Smooth muscle cell of the coronary artery (primary cell): ENCODE data around the gene AVL9. TPM values are rescaled to one million over a fixed set of nuclear protein-coding genes. Genes with fewer than 3 reads are reported as not detected.

Source experiments
- total RNA-seq: library from RNA; depleted of rRNA; stranded (reverse); fragments of >200 nt; gene quantifications from 2 replicates; pipeline ENCODE4 v1.2.3, GENCODE V29; 2014; ENCODE audit warnings: low replicate concordance

Gene AVL9
- total RNA-seq, result 19.5 and 23.9 TPM in 2 replicates

DNA sequence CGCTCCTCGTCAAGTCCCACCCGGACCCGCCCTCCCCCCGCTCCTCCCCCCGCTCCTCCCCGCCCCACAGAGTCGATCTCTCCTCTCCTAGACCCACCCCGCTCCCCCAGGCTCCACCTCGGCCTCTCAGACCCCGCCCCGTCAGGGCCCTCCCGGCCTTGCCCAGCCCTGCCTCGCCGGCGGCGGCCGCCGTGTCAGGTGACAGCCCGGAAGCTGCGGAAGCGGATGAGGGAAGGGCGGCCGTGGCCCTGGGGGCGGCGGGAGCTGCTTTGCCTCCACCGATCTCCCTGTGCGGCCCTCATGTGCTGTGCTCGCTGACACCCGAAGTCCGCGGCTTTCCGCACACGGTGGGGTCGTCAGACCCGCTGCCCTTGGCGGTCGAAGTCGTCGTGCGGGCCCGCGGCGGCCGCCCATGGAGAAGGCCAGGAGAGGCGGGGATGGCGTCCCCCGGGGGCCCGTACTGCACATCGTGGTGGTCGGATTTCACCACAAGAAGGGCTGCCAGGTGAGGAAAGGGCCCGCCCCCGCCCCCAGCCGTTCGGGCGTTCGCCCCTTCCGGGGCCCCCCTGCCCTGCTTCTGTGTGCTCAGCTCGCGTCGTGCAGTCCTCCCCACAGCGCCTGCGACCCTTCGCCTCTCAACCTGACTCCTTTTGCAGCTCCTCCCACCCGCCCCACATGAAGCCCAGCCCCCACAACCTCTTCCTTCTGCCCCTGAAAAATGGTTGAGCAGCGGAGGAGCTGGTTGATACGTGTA is at the start of gene AVL9:
TSS of gene AVL9 (plus strand) at position 192 of the 754 bp plus-strand sequence. CDS start at position 413, 221 bp downstream.

DNA sequence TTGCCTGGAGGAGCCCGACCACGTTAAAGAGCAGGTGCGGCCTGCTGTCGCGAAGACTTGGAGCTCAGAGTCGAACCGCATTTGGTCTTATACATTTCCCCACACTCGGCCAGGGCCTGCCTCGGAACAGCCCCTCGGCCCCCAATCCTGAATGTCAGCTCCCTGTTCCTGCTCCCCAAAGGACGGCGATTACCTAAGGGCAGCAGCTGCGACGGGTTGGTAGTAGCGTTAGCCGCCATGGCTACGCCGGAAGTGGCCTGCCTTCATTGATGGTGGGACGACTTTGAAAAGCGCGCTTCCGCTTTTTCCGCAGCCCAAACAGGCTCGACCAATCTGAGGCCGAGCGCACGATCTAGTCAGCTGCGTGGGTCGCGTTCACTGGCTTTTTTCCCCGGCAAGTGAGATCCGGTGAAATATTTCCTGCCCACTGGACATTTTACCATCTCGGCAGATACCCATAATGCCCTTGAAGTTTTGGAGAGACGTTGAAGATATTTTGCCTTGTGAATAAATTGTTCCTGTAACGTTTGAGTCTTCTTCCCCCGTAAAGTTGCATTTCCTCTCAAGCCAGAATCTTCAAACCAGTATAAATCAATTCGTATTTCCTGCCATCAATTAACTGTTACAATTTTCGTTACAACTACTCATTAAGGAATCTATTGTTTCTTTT is 5.0 kb upstream of the AVL9 start, which contains the start of gene LSM5:
TSS of gene LSM5 (minus strand) at position 254 of the 670 bp plus-strand sequence. CDS start at position 239, 15 bp downstream.

Other genes with a start within 250 kb of the AVL9 start
- gene LSM5, start 5.1 kb upstream of the AVL9 start, total RNA-seq, result 13.5 and 16.8 TPM in 2 replicates